GM12891 (cell line): Measurements from ENCODE around the gene AGPS.

Source experiments
- PAX5 ChIP-seq: IDR thresholded peaks from 2 replicates; pipeline ENCODE4 v1.6.1; 2011; ENCODE audit warnings: low read length, moderate library complexity, mild to moderate bottlenecking; ENCODE audit not compliant: insufficient read depth, severe bottlenecking
- POLR2A ChIP-seq: IDR thresholded peaks from 2 replicates; pipeline ENCODE4 v1.6.1; 2011; ENCODE audit warnings: low read depth, low read length, control low read depth
- POLR2AphosphoS5 ChIP-seq: IDR thresholded peaks from 2 replicates; pipeline ENCODE4 v1.6.1; 2011; ENCODE audit warnings: low read depth, low read length, control low read depth
- TAF1 ChIP-seq: IDR thresholded peaks from 2 replicates; pipeline ENCODE4 v1.6.1; 2011; ENCODE audit warnings: low read depth, low read length, control low read depth

GRCh38 chr2:177516824-177517544, 124.4 kb downstream of the AGPS start:
- TF ChIP-seq POLR2A (no peak), POLR2AphosphoS5 (no peak), TAF1 (no peak), PAX5 (no peak)
